GM21529 (cell line): ENCODE data around the gene SZT2.

Source experiments
- ATAC-seq: cut with Tn5 transposase; IDR thresholded peaks from one replicate; pipeline ENCODE4 v1.9.1; 2021; ENCODE audit not compliant: unreplicated experiment

SZT2 gene

GRCh38 chr1:43439781-43440180, 50.1 kb downstream of the SZT2 start:
- no peak for ATAC-seq

GRCh38 chr1:43440358-43440757, 50.7 kb downstream of the SZT2 start:
- ATAC-seq, result no peak

GRCh38 chr1:43441166-43441893, 51.6 kb downstream of the SZT2 start:
- ATAC-seq, result no peak

GRCh38 chr1:43441894-43442637, 52.4 kb downstream of the SZT2 start:
- no peak for ATAC-seq

- ATAC-seq, result no peak
Measured at GRCh38 chr1:43442756-43443155, 53.1 kb downstream of the SZT2 start.

- ATAC-seq, result no peak
Measured at GRCh38 chr1:43443197-43443946, 53.7 kb downstream of the SZT2 start.

- no peak for ATAC-seq
Measured at GRCh38 chr1:43444151-43444828, 54.6 kb downstream of the SZT2 start.

GRCh38 chr1:43444836-43445235, 55.1 kb downstream of the SZT2 start:
- ATAC-seq, result no peak

- no peak for ATAC-seq
Measured at GRCh38 chr1:43445606-43446387, 56.1 kb downstream of the SZT2 start.

GRCh38 chr1:43446388-43446740, 56.7 kb downstream of the SZT2 start:
- ATAC-seq, result no peak

GRCh38 chr1:43446881-43447835, 57.5 kb downstream of the SZT2 start:
- ATAC-seq, result no peak

- no peak for ATAC-seq
Measured at GRCh38 chr1:43447891-43448708, 58.4 kb downstream of the SZT2 start.

- no peak for ATAC-seq
Measured at GRCh38 chr1:43448955-43449707, 59.4 kb downstream of the SZT2 start.

- no peak for ATAC-seq
Measured at GRCh38 chr1:43449708-43450069, 60.0 kb downstream of the SZT2 start.

GRCh38 chr1:43450251-43450941, 60.7 kb downstream of the SZT2 start:
- ATAC-seq, result no peak

GRCh38 chr1:43451157-43451591, 61.5 kb downstream of the SZT2 start:
- no peak for ATAC-seq
